H9 (cell line): ENCODE measurements around the gene ACER3. TPM values are rescaled to one million over a fixed set of nuclear protein-coding genes. Genes with fewer than 3 reads are reported as not detected.

Experiments used
- DNase-seq: peaks from one replicate; pipeline ENCODE4 v3.0.0-alpha.2; 2017
- H2AFZ ChIP-seq: one replicate; pipeline ENCODE4 v1.6.1; 2013; ENCODE audit warnings: mild to moderate bottlenecking, low read length, control low read depth, moderate library complexity
- H2AK5ac ChIP-seq: 2 replicates; pipeline ENCODE4 v1.6.1; 2013; ENCODE audit warnings: low read length, control low read depth, mixed read lengths; ENCODE audit not compliant: insufficient read length
- H2BK120ac ChIP-seq: one replicate; pipeline ENCODE4 v1.6.1; 2013; ENCODE audit warnings: low read depth, mild to moderate bottlenecking, low read length, control low read depth, inconsistent platforms; ENCODE audit not compliant: poor library complexity, severe bottlenecking
- H2BK12ac ChIP-seq: 2 replicates; pipeline ENCODE4 v1.6.1; 2013; ENCODE audit warnings: low read length, control low read depth, mixed read lengths, low read depth; ENCODE audit not compliant: insufficient read length
- H2BK15ac ChIP-seq: 2 replicates; pipeline ENCODE4 v1.6.1; 2013; ENCODE audit warnings: low read depth, low read length, control low read depth
- H2BK20ac ChIP-seq: one replicate; pipeline ENCODE4 v1.6.1; 2013; ENCODE audit warnings: low read depth, mild to moderate bottlenecking, low read length, control low read depth, inconsistent platforms; ENCODE audit not compliant: poor library complexity, severe bottlenecking
- H2BK5ac ChIP-seq: 2 replicates; pipeline ENCODE4 v1.6.1; 2013; ENCODE audit warnings: low read length, control low read depth, mixed read lengths; ENCODE audit not compliant: insufficient read length
- H3K14ac ChIP-seq: 2 replicates; pipeline ENCODE4 v1.6.1; 2013; ENCODE audit warnings: low read length, control low read depth; ENCODE audit not compliant: insufficient read depth
- H3K18ac ChIP-seq: 2 replicates; pipeline ENCODE4 v1.6.1; 2013; ENCODE audit warnings: low read depth, mild to moderate bottlenecking, mixed read lengths, low read length, control low read depth; ENCODE audit not compliant: insufficient read length
- H3K23ac ChIP-seq: 2 replicates; pipeline ENCODE4 v1.6.1; 2013; ENCODE audit warnings: low read length, control low read depth, mixed read lengths, low read depth; ENCODE audit not compliant: insufficient read length
- H3K23me2 ChIP-seq: 2 replicates; pipeline ENCODE4 v1.6.1; 2013; ENCODE audit warnings: low read depth, mild to moderate bottlenecking, mixed read lengths, low read length, control low read depth; ENCODE audit not compliant: insufficient read length, poor library complexity, severe bottlenecking
- H3K27ac ChIP-seq: 2 replicates; pipeline ENCODE4 v1.5.1; 2013; ENCODE audit warnings: low read length, control low read depth, mixed read lengths, low read depth; ENCODE audit not compliant: insufficient read length
- H3K27me3 ChIP-seq: 2 replicates; pipeline ENCODE4 v1.6.1; 2013; ENCODE audit warnings: low read length, control low read depth, inconsistent platforms; ENCODE audit not compliant: insufficient read depth
- H3K4ac ChIP-seq: 2 replicates; pipeline ENCODE4 v1.6.1; 2013; ENCODE audit warnings: low read depth, mild to moderate bottlenecking, control low read depth, inconsistent platforms, low read length, moderate library complexity
- H3K4me1 ChIP-seq: 2 replicates; pipeline ENCODE4 v1.6.1; 2013; ENCODE audit warnings: low read length, control low read depth, inconsistent platforms; ENCODE audit not compliant: insufficient read depth
- H3K4me2 ChIP-seq: 2 replicates; pipeline ENCODE4 v1.6.1; 2013; ENCODE audit warnings: low read length, control low read depth, mixed read lengths; ENCODE audit not compliant: insufficient read length, insufficient read depth
- H3K56ac ChIP-seq: 2 replicates; pipeline ENCODE4 v1.6.1; 2013; ENCODE audit warnings: low read depth, mild to moderate bottlenecking, mixed read lengths, low read length, control low read depth; ENCODE audit not compliant: insufficient read length
- H3K79me1 ChIP-seq: 2 replicates; pipeline ENCODE4 v1.6.1; 2013; ENCODE audit warnings: low read depth, mild to moderate bottlenecking, moderate library complexity, low read length, control low read depth, inconsistent platforms; ENCODE audit not compliant: insufficient read depth, poor library complexity, severe bottlenecking
- H3K79me2 ChIP-seq: 2 replicates; pipeline ENCODE4 v1.6.1; 2013; ENCODE audit warnings: low read length, control low read depth, inconsistent platforms; ENCODE audit not compliant: insufficient read depth
- H3K9ac ChIP-seq: 2 replicates; pipeline ENCODE4 v1.6.1; 2013; ENCODE audit warnings: low read length, control low read depth, mixed read lengths; ENCODE audit not compliant: insufficient read length; ENCODE audit errors: extremely low read depth
- H3K9me3 ChIP-seq: one replicate; pipeline ENCODE4 v1.6.1; 2013; ENCODE audit warnings: low read depth, low read length, inconsistent platforms; ENCODE audit not compliant: control insufficient read depth
- H3T11ph ChIP-seq: one replicate; pipeline ENCODE4 v1.6.1; 2013; ENCODE audit warnings: mild to moderate bottlenecking, low read length, control low read depth, inconsistent platforms
- H4K20me1 ChIP-seq: one replicate; pipeline ENCODE4 v1.6.1; 2013; ENCODE audit not compliant: control insufficient read depth, insufficient read length, insufficient read depth
- H4K5ac ChIP-seq: 2 replicates; pipeline ENCODE4 v1.6.1; 2013; ENCODE audit warnings: low read depth, mild to moderate bottlenecking, mixed read lengths, low read length, control low read depth; ENCODE audit not compliant: insufficient read length
- H4K8ac ChIP-seq: replicated peaks from 2 replicates; pipeline ENCODE4 v1.6.1; 2013; ENCODE audit warnings: low read length, control low read depth, mixed read lengths, low read depth; ENCODE audit not compliant: insufficient read length
- H4K91ac ChIP-seq: 2 replicates; pipeline ENCODE4 v1.6.1; 2013; ENCODE audit warnings: low read depth, mild to moderate bottlenecking, moderate library complexity, mixed read lengths, low read length, control low read depth; ENCODE audit not compliant: insufficient read length
- H3K27ac Mint-ChIP-seq, 3 experiments: 2 replicates in 2 of 3; 3 replicates in 1 of 3; pipeline ENCODE4 v1.8.0; 2020 to 2021; ENCODE audit warnings: mixed read lengths in 3 of 3, mild to moderate bottlenecking in 1 of 3, moderate library complexity in 1 of 3
- H3K27me3 Mint-ChIP-seq: 2 replicates; pipeline ENCODE4 v1.8.0; 2021; ENCODE audit warnings: low read depth, mild to moderate bottlenecking, moderate library complexity, mixed read lengths
- H3K36me3 Mint-ChIP-seq, 3 experiments: 2 replicates in 2 of 3; 3 replicates in 1 of 3; pipeline ENCODE4 v1.8.0; 2020 to 2021; ENCODE audit warnings: low read depth in 3 of 3, mixed read lengths in 3 of 3; ENCODE audit not compliant: insufficient read depth in 1 of 3
- H3K4me1 Mint-ChIP-seq, 2 experiments: 2 replicates each; pipeline ENCODE4 v1.8.0; 2020; ENCODE audit warnings: mixed read lengths in 2 of 2
- H3K4me3 Mint-ChIP-seq, 2 experiments: 2 replicates in 1 of 2; 3 replicates in 1 of 2; pipeline ENCODE4 v1.8.0; 2020 to 2021; ENCODE audit warnings: mild to moderate bottlenecking in 2 of 2, mixed read lengths in 2 of 2, moderate library complexity in 1 of 2
- H3K9me3 Mint-ChIP-seq, 2 experiments: 2 replicates in 1 of 2; 3 replicates in 1 of 2; pipeline ENCODE4 v1.8.0; 2020; ENCODE audit warnings: mild to moderate bottlenecking in 2 of 2, mixed read lengths in 2 of 2, moderate library complexity in 1 of 2
- CTCF ChIP-seq: fragments of 200-600 bp; sonication (generic); conservative IDR thresholded peaks from 3 replicates; pipeline ENCODE4 v1.8.0; 2021; ENCODE audit warnings: antibody characterized with exemption, mild to moderate bottlenecking
- WGBS: extraction: QIAGEN DNeasy Blood & Tissue Kit; methylation state at CpG from one replicate; pipeline ENCODE4 v1.1.7; 2013; ENCODE audit warnings: missing lambda C conversion rate, low lambda C conversion rate, mixed read lengths; ENCODE audit not compliant: insufficient read length; ENCODE audit errors: extremely low coverage; 5-methylcytosine and 5-hydroxymethylcytosine counted together
- total RNA-seq: library from RNA; stranded (reverse); gene quantifications from 2 replicates; pipeline ENCODE4 v1.2.1, GENCODE V29; 2021

The ACER3 gene
- total RNA-seq, 1 experiment from 2014 or later: 14.7 TPM

GRCh38 chr11:76859708-76860227, 950 bp upstream of the ACER3 start:
- Histone ChIP-seq H2AFZ (no peak overlapping the region), H3K27ac (no peak overlapping the region), H3K4ac (no peak overlapping the region), H3K9me3 (no peaks in the 10 kb centered on the region), H3K14ac (no peak overlapping the region), H4K91ac (no peak overlapping the region), H2BK12ac (no peak overlapping the region), H3T11ph (no peak overlapping the region), H3K18ac (no peak overlapping the region), H2BK20ac (no peak overlapping the region), H2BK15ac (no peak overlapping the region), H3K23me2 (peaks cover 6% of the 10 kb centered on the region), H3K79me2 (no peaks in the 10 kb centered on the region), H2BK5ac (no peak overlapping the region), H3K79me1 (no peaks in the 10 kb centered on the region), H2BK120ac (no peak overlapping the region), H3K4me2 (no peak overlapping the region), H3K9ac (no peak overlapping the region), H2AK5ac (no peak overlapping the region), H4K8ac (no peak overlapping the region), H3K27me3 (no peaks in the 10 kb centered on the region), H4K20me1 (peaks cover 2% of the 10 kb centered on the region), H3K4me1 (peaks cover 7% of the 10 kb centered on the region; the same call in 1 of the 2 replicates), H3K56ac (no peak overlapping the region), H4K5ac (no peak overlapping the region), H3K23ac (no peak overlapping the region)
- no peaks in the 10 kb centered on the region for H3K36me3 Mint-ChIP-seq
- H3K27ac Mint-ChIP-seq: peak overlapping the region in 2 of 3 experiments; percentile 15 to 16; a peak in 1 of 7 replicates
- peaks cover 2% of the 10 kb centered on the region; the same call in 1 of the 2 replicates for H3K27me3 Mint-ChIP-seq
- H3K4me3 Mint-ChIP-seq: peak overlapping the region in 1 of 2 experiments; percentile 13; a peak in 2 of 5 replicates
- H3K4me1 Mint-ChIP-seq: peaks cover 17 to 30% of the 10 kb centered on the region in 2 experiments
- H3K9me3 Mint-ChIP-seq: no peaks in the 10 kb centered on the region
- no peak for DNase-seq
- no CpG with 5 or more reads among the region's 14 CpGs for WGBS
- no peak for TF ChIP-seq CTCF
